Stimulated activated CD8-positive, alpha-beta memory T cell treated with anti-CD3 and anti-CD28 coated beads, Interleukin-15, amount 100 ng/mL, for 4 hours (primary cell): Measurements from ENCODE around the gene LMOD2.
A peak's percentile ranks its signal among the peaks of the same experiment; 100 is the strongest.
"Not testable (repeated sequence)": the region's sequence is repeated elsewhere in the genome, so short reads cannot be mapped to it uniquely, and the experiment has no call there.

Source experiments
- DNase-seq, 2 donors: peaks; one replicate each; pipeline ENCODE4 v3.0.0-alpha.2; 2020; ENCODE audit warnings: low read depth in 2 of 2

Gene LMOD2, protein sequence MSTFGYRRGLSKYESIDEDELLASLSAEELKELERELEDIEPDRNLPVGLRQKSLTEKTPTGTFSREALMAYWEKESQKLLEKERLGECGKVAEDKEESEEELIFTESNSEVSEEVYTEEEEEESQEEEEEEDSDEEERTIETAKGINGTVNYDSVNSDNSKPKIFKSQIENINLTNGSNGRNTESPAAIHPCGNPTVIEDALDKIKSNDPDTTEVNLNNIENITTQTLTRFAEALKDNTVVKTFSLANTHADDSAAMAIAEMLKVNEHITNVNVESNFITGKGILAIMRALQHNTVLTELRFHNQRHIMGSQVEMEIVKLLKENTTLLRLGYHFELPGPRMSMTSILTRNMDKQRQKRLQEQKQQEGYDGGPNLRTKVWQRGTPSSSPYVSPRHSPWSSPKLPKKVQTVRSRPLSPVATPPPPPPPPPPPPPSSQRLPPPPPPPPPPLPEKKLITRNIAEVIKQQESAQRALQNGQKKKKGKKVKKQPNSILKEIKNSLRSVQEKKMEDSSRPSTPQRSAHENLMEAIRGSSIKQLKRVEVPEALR

GRCh38 chr7:123655614-123656013 is at the start of gene LMOD2:
Gene LMOD2, plus strand, starts transcription at chr7:123655866. Its CDS starts 98 bp downstream, at chr7:123655964.
- DNase-seq = no peak

DNA sequence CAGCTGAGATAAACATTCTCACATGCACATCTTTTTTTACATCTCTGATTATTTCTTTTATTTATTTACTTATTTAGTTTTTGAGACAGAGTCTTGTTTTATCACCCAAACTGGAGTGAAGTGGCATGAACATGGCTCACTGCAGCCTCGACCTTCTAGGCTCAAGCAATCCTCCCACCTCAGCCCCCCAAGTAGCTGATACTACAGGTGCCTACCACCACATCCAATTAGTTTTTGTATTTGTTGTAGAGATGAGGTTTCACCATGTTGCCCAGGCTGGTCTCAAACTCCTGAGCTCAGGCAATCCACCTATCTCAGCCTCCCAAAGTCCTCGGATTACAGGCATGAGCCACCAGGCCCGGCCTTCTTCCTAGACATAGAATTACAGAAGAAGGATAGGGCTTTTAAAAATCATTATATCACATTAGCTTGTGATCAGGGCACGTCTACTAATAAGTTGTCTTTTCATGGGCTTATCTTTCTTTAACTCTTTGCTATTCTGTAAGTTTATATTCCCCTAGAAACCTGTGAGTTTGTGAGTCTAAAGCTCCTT is 48.2 kb upstream of the LMOD2 start:
- no peak for DNase-seq

GRCh38 chr7:123608991-123609882 is 46.4 kb upstream of the LMOD2 start:
- DNase-seq = no peak

DNA sequence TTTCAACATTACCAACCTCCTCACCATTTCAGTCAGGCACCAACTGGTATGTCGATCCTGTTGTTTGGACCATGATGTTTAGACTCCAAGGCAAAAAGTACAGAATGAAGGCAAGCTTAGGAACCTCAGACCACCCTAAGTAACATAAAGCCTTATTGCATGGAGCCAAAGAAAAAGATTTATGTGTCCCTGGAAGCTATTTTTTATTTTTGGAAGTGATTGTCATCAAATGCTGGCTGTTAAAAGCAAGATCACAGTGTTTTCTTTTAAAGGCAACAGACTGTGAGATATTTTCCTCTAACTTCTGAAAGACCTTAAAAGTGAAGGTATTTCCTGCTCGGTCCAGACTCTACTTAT is 45.8 kb upstream of the LMOD2 start:
- no peak for DNase-seq

GRCh38 chr7:123612024-123612423 is 43.6 kb upstream of the LMOD2 start:
- DNase-seq = no peak

DNA sequence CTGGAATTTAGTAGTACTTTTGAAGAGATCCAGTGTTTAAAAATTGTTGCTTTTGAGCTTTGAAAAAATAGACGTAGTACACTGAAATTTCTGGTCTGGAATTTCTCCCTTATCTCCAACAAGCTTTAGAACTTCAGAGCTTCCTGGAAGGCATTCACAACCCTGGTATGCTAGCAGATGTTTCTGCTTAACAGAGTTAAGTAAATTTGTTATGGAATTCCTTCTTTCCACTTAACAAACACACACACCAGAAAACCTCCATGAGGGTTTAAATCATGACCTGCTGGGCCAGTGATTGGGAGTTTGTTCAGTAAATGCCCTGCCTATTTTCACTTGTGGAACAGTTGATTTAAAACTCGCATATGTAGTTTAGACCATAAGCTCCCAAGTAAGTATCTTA is 40.3 kb upstream of the LMOD2 start:
- no peak for DNase-seq

- no peak for DNase-seq
Observed at GRCh38 chr7:123616223-123616622, 39.4 kb upstream of the LMOD2 start.

DNA sequence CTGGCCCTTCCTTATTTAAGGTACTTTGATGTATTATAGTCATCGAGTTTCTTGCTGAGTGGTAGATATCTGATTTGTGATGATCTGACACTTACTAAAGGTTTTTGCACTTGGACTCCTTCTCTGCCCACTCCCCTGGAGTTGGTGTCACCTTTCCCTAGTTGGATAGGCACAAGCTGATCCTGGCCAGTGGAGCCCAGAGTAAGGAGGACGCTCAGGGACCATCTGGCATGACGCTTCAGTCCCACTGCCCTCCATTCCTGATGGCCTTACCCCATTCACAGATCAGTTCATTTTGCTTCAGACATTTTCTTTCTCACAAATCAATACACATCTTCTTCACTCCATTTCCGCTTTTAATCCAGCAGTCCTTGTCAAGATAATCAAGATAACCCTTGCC is 34.0 kb upstream of the LMOD2 start:
- DNase-seq = no peak

GRCh38 chr7:123622660-123623386 is 32.8 kb upstream of the LMOD2 start:
- no peak for DNase-seq

DNA sequence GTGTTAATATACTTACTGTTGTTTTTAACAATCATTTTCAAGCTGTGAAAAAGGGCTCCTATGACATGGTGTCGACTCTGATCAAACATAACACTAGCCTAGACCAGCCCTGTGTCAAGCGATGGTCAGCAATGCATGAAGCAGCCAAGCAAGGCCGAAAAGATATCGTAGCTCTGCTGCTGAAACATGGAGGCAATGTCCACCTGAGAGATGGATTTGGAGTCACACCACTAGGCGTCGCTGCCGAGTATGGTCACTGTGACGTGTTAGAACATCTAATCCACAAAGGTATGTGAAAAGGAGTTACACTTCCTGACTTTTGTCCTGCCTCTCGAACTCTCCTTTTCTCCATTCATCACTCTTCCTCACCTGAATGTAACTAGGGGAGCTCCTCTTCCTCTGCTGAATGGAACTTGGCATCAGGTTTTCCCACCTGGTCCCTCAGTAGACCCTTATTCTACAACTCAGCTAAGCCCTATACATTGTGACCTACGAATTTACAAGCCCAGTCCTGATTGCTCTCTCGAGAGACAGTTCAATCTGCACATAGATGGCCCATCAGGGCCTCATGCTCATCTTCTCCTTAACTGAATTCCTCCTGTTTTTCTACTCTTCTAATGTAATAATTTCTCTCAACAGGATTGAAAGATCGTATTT is 31.0 kb upstream of the LMOD2 start:
- peak; percentile 4 to 9 for DNase-seq

GRCh38 chr7:123625254-123625653 is 30.4 kb upstream of the LMOD2 start:
- no peak for DNase-seq

DNA sequence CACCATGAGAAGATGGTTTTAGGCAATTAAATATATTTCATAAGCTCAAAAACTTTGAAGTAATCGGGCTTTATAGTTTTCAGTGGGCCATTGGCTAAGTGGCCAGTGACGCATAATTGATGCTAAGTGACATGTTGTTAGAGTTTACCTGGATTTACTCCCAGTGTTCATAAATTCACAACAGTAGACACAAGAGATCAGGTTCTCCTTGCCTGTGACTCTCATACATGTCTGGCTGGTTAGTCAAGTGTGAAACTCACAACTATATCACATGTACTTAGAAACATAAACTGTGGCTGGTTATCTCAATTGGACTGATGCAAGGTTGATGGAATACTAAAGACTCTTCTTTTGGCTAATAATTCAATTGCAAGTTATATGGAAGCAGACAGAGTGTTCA is 27.8 kb upstream of the LMOD2 start:
- DNase-seq = no peak

DNA sequence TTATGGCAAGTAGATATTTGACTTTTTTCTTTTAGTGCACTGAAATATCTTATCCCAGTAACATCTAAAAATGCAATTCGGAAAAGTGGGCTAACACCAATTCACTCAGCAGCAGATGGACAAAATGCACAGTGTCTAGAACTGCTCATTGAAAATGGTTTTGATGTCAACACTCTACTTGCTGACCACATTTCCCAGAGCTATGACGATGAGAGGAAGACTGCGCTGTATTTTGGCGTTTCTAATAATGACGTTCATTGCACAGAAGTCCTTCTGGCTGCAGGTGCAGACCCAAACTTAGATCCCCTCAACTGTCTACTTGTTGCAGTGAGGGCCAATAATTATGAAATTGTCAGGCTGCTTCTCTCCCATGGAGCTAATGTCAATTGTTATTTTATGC is 26.8 kb upstream of the LMOD2 start:
- no peak for DNase-seq

DNA sequence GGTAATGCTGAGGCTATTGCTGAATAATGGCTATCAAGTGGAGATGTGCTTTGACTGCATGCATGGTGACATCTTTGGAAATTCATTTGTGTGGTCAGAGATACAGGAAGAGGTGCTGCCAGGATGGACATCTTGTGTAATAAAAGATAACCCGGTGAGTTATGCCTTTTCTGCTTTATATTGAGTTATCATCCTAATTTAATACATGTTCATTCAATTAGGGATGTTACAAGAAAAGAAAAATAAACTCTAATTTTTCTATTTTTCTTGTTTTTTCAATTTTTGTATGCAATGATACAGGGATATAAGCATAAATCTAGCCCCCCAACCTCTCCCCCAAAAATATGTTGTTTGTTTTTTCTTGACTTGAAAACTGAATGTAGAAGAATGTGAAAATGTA is 26.4 kb upstream of the LMOD2 start:
- no peak for DNase-seq

DNA sequence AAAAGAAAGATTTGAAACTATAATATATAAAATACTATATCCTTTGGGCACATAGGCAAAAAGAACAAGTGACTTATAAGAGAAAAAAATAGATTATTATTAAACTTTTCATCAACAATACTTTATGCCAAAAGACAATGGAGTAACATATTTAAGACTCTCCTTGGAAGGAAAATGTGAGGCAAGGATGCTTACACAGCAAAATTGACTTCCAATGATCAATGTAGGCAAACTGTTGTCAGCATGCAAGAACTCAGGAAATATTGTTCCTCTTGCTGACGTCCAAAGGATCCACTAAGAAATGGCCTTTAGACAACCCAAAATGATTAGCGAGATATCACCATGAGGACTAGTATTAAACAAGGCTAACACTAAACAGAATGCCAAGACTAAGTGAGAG is 22.9 kb upstream of the LMOD2 start:
- DNase-seq = no peak

DNA sequence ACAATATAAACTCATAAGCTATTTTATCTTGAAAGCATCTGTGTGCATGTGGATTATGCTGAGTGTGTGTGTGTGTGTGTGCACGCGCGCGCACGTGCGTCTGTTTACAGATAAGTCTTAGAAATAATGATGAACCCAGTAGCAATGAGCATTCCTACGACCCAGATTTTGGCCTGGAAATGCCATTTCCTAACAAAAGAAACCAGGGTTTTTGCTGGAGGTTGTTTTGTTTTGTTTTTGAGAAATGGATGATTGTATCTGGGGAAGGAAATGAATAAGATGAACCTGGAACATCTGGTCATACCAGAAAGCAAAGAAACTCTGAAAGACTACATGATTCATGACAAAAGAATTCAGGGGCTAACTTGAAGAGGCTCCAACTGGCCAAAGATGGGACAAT is 22.1 kb upstream of the LMOD2 start:
- DNase-seq = no peak

DNA sequence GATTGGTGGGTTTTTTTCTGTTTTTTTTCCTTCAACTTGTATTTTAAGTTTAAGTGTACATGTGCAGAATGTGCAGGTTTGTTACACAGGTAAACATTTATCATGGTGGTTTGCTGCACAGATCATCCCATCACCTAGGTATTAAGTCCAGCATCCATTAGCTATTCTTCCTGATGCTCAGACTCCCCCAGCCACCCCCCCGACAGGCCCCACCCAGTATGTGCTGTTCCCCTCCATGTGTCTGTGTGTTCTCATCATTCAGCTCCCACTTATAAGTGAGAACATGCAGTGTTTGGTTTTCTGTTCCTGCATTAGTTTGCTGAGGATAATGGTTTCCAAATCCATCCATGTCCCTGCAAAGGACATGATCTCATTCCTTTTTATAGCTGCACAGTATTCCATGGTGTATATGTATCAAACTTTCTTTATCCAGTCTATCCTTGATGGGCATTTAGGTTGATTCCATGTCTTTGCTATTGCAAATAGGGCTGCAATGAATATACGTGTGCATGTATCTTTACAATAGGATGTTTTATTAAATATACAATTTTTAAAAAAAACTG is 21.6 kb upstream of the LMOD2 start:
- DNase-seq = not testable (repeated sequence)

DNA sequence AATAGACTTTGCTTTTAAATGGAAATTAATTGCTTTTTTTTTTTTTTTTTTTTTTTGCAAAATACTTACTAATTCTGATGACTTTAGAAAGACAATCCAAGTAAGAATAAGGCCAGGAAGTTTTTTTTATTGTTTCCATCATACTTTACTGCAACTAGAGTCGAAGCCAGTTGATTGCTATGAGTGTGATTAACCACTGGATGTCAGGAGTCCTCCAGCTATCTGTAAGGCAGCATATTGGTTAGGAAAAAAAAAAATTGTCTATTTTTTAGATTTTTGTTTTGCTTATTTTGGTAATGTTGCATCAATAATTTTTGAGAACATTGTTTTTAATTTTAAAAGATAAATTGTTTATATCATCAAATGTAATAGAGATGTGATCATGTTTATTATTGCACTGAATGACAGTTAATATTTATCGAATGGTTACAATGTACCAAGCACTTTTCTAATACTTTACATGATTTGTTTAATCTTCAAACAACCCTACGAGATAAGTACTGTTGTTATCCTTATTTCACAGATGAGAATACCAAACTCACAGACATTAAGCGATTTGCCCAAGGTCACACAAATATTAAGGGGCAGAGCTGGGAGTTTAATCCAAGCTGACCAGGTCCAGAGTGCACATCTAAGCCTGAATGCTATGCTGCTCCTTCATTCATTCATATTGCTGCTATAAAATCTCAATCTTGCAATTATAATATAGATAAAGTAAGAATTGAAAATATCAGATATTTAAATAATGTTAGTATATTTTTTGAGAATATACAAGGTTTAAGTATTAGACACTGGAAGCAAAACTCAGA is 19.9 kb upstream of the LMOD2 start:
- DNase-seq = no peak

DNA sequence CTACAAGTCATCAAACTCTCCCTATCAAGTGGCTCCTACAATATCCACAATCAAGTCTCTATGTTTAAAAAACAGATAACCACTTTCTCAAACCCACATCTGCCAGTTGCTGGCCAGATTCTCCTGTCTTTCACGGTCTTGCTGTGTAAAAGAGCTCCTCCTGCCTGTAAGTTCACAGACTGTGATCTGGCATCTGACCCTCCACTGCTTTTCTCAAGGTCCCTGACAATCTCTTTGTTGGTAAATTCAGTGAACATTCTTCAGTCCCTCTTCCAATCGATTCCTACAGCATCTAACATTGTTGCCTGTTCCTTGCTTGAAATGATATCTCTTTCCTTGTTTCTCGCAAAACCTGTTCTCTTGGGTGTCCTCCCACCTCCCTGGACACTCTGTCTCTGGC is 18.5 kb upstream of the LMOD2 start:
- no peak for DNase-seq

DNA sequence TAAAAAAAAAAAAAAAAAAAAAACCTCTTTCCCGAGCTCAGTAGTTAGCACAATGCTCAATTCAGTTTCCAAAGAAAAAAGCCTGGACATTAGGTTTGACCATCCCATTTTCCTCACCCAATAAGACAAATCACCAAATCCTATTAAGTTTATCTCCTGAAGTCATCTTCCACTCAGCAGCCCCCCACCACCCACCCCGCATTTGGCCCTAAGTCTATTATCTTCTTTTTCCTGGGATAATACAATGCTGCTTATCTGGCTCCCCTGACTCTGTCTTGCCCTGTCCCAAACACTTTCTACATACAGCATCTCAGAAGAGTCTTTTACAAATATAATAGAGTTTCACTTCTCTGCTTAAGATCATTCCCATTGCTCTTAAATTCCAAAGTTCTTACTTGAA is 17.8 kb upstream of the LMOD2 start:
- no peak for DNase-seq
